Common myeloid progenitor, CD34-positive (primary cell): ENCODE data around the gene RPUSD4. TPM values are rescaled to one million over a fixed set of nuclear protein-coding genes. Genes with fewer than 3 reads are reported as not detected.
"Not testable (repeated sequence)": the region's sequence is repeated elsewhere in the genome, so short reads cannot be mapped to it uniquely, and the experiment has no call there.

Source experiments
- CTCF ChIA-PET: fragments of 350-600 bp; sonication (Branson Sonifier 250); formaldehyde crosslinking; loops from one replicate; lab custom pipeline; 2021; ENCODE audit warnings: antibody characterized with exemption; lab: Charles Lee
- POLR2A ChIA-PET: fragments of 350-600 bp; sonication (Branson Sonifier 250); formaldehyde crosslinking; loops from one replicate; lab custom pipeline; 2021; ENCODE audit warnings: antibody characterized with exemption; lab: Charles Lee
- DNase-seq, 3 donors: peaks; one replicate each; pipeline versions ENCODE4 v3.0.0 to v3.0.0-alpha.2; 2013
- H3K27ac ChIP-seq, 2 experiments: 1 replicate in 1 of 2; 2 replicates in 1 of 2; pipeline ENCODE4 v1.7.0; 2013; ENCODE audit warnings: inconsistent platforms in 2 of 2, low read length in 2 of 2, mild to moderate bottlenecking in 2 of 2, low read depth in 1 of 2, moderate library complexity in 1 of 2; ENCODE audit not compliant: severe bottlenecking in 2 of 2, insufficient read depth in 1 of 2, poor library complexity in 1 of 2
- H3K27me3 ChIP-seq, 5 experiments: replicated peaks in 2 of 5; 1 replicate in 3 of 5; 2 replicates in 2 of 5; pipeline versions ENCODE4 v1.6.1 to v1.7.0; 2013; ENCODE audit warnings: low read length in 4 of 5, mild to moderate bottlenecking in 2 of 5, moderate library complexity in 2 of 5, inconsistent platforms in 1 of 5; ENCODE audit not compliant: insufficient read depth in 5 of 5, control insufficient read depth in 4 of 5
- H3K36me3 ChIP-seq, 4 experiments: 1 replicate in 2 of 4; 2 replicates in 2 of 4; pipeline versions ENCODE4 v1.6.1 to v1.7.0; 2013; ENCODE audit warnings: low read length in 3 of 4, control low read depth in 1 of 4, mild to moderate bottlenecking in 1 of 4; ENCODE audit not compliant: control insufficient read depth in 4 of 4, insufficient read depth in 4 of 4
- H3K4me1 ChIP-seq, 4 experiments: 1 replicate in 3 of 4; 2 replicates in 1 of 4; pipeline versions ENCODE4 v1.6.1 to v1.7.1; 2013; ENCODE audit warnings: low read length in 3 of 4, mild to moderate bottlenecking in 3 of 4, control low read depth in 1 of 4, inconsistent platforms in 1 of 4, moderate library complexity in 1 of 4; ENCODE audit not compliant: control insufficient read depth in 4 of 4, insufficient read depth in 4 of 4; ENCODE audit errors: control extremely low read depth in 1 of 4
- H3K4me3 ChIP-seq, 7 experiments: 1 replicate in 4 of 7; 2 replicates in 3 of 7; pipeline versions ENCODE4 v1.5.1 to v1.7.0; 2013; ENCODE audit warnings: mild to moderate bottlenecking in 7 of 7, low read length in 6 of 7, moderate library complexity in 6 of 7, inconsistent platforms in 2 of 7, low read depth in 2 of 7, control low read depth in 1 of 7; ENCODE audit not compliant: insufficient read depth in 4 of 7, control insufficient read depth in 1 of 7; ENCODE audit errors: extremely low read depth in 1 of 7
- H3K9me3 ChIP-seq, 5 experiments: 1 replicate in 4 of 5; 2 replicates in 1 of 5; pipeline versions ENCODE4 v1.6.1 to v1.7.1; 2013; ENCODE audit warnings: low read length in 4 of 5, mild to moderate bottlenecking in 2 of 5, inconsistent platforms in 1 of 5, low read depth in 1 of 5, moderate library complexity in 1 of 5; ENCODE audit not compliant: control insufficient read depth in 4 of 5, insufficient read depth in 2 of 5; ENCODE audit errors: control extremely low read depth in 1 of 5
- WGBS: methylation state at CpG from one replicate; pipeline ENCODE4 v1.1.5; 2013; ENCODE audit not compliant: insufficient coverage; 5-methylcytosine and 5-hydroxymethylcytosine counted together
- polyA plus RNA-seq: library from polyadenylated mRNA; unstranded; fragments of 120-200 nt; gene quantifications from one replicate; pipeline ENCODE4 v1.2.1, GENCODE V29; 2013

Gene RPUSD4
- 39.1 TPM for polyA plus RNA-seq

DNA sequence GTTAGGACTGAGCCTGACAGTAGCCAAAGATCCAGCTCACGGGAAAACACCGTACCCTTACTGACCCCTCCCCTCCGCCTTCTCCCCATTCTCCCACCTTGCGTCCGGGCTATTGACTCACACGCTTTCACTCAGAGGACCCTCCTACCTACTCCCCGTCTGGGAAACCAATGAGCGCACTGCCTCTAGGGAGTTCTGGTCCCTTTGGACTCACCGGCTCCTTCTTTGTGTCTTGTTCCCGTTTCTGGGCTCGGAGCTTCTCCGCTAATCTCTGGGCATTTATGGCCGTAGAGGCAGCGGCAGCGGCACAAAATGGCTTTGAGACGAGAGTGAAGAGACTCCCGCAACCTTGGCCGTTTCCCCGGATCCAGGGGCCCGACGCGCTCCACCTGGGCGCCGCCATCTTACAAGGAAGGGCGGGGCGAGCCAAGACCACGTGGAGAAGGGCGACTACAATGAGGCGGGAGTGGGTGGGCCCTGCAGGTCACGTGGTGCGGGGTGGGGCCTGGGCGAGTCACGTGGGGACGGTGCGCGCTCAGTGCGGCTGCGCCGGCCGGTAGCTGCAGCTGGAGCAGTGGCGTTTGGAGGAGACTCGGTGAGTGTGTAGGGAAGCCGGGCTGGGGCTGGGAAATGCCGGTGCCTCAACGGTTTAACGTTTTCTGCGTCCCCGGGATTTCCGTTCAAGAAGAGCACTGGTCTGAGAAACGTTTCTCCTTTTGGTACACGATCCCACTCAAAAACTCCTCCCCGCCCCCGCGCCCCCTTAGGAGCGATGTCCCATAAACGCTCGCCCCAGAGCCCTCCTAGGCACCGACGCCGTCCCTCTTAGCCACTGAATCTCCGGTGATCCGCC is at the start of gene RPUSD4, which contains the start of gene FAM118B:
Gene RPUSD4 (minus strand): TSS at position 415 of the 853 bp plus-strand sequence. CDS start 12 bp downstream, at position 403.
Gene FAM118B (plus strand): TSS at position 547 of the 853 bp plus-strand sequence. CDS start 23,220 bp downstream, outside the sequence.
- Histone ChIP-seq H3K4me3 (peak within 1 kb of the TSS; percentile 92 to 100 (median 98)), H3K27me3 (no peaks in the 10 kb centered on the region), H3K9me3 (no peaks in the 10 kb centered on the region), H3K4me1 (peaks cover 5 to 41% (median 19%) of the 10 kb centered on the region in 4 experiments), H3K27ac (peak within 1 kb of the TSS; percentile 72 to 89), H3K36me3 (peaks cover 9 to 28% (median 21%) of the 10 kb centered on the region in 4 experiments)
- CTCF ChIA-PET, result no interaction called here
- WGBS, result 0% methylated on average over 53 of the region's 62 CpGs
- POLR2A ChIA-PET, result interaction anchor here (0.6 to 1.4 kb wide), 4 partner anchors 9 to 1263 kb away, joined by 3 to 6 read pairs (median 4); partner anchors contain the start of gene SRPRA
- peak; percentile 96 to 98 (median 98) for DNase-seq

DNA sequence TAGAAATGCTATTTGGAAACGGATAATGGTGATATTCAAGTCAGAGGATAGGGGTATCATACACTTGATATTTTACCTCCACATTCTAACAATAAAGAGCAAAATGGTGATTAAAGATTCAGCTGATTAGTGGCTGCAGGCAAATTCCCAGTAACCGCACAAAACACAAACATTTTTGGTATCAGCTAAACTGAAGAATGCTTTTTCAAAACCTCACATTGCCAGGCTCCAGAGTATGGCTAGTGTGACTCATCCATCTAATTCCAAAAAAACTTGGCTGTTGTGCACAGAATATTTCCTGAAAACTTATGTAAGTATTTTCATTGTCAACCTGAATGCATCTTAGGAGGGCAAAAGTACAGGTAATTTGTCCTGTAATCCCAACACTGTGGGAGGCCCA is 46.3 kb upstream of the RPUSD4 start:
- Histone ChIP-seq H3K9me3 (no peaks in the 10 kb centered on the region), H3K4me3 (no peak overlapping the region), H3K36me3 (peaks cover 12 to 66% (median 37%) of the 10 kb centered on the region in 4 experiments), H3K4me1 (no peaks in the 10 kb centered on the region), H3K27me3 (no peaks in the 10 kb centered on the region), H3K27ac (no peak overlapping the region)
- ChIA-PET CTCF (no interaction called here), POLR2A (no interaction called here)
- DNase-seq, result no peak
- WGBS, result 88% methylated on average over 1 of the region's 2 CpGs

DNA sequence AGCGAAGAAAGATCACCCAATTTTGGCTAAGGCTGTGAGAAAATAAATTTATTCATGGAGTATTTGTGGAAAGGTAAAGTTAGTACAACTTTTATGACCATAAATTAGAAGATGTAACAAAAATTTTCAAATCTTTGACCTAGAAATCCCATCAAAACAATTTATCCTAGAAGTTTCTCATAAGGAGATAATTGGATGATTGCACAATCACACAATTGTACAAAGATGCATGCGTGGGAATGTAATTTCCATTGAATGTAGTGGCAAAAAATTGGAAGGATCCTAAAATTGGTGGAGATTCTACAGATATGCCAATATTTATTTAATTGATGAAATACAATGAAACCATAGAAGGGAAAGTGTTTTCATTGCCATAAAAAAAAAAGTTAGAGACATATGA is 45.7 kb upstream of the RPUSD4 start:
- Histone ChIP-seq H3K27ac (no peak overlapping the region), H3K9me3 (no peaks in the 10 kb centered on the region), H3K4me3 (no peak overlapping the region), H3K27me3 (no peaks in the 10 kb centered on the region), H3K4me1 (no peaks in the 10 kb centered on the region), H3K36me3 (peaks cover 7 to 60% (median 34%) of the 10 kb centered on the region in 4 experiments)
- CTCF ChIA-PET, result no interaction called here
- no CpG with 5 or more reads among the region's 2 CpGs for WGBS
- POLR2A ChIA-PET, result no interaction called here
- DNase-seq, result no peak

GRCh38 chr11:126256216-126256615 is 44.8 kb upstream of the RPUSD4 start:
- ChIA-PET POLR2A (no interaction called here), CTCF (interaction anchor here (1.0 kb wide), 1 partner anchor 17 kb away, joined by 3 read pairs; no protein-coding TSS in a partner anchor)
- Histone ChIP-seq H3K27me3 (no peaks in the 10 kb centered on the region), H3K4me3 (no peak overlapping the region), H3K27ac (no peak overlapping the region), H3K36me3 (peaks cover 6 to 58% (median 32%) of the 10 kb centered on the region in 4 experiments), H3K4me1 (no peaks in the 10 kb centered on the region), H3K9me3 (no peaks in the 10 kb centered on the region)
- 100% methylated on average over 2 of the region's 4 CpGs for WGBS
- DNase-seq, result no peak

GRCh38 chr11:126255507-126255906 is 44.1 kb upstream of the RPUSD4 start:
- CTCF ChIA-PET, result interaction anchor here (1.0 to 1.2 kb wide), 2 partner anchors 8 to 17 kb away, joined by 3 read pairs; no protein-coding TSS in a partner anchor
- DNase-seq, H3K4me1 ChIP-seq, H3K9me3 ChIP-seq, POLR2A ChIA-PET, H3K4me3 ChIP-seq, H3K27me3 ChIP-seq, H3K27ac ChIP-seq: not testable (repeated sequence)
- WGBS, result 94% methylated on average over 3 of the region's 5 CpGs
- H3K36me3 ChIP-seq, result peaks cover 6 to 54% (median 30%) of the 10 kb centered on the region in 4 experiments

DNA sequence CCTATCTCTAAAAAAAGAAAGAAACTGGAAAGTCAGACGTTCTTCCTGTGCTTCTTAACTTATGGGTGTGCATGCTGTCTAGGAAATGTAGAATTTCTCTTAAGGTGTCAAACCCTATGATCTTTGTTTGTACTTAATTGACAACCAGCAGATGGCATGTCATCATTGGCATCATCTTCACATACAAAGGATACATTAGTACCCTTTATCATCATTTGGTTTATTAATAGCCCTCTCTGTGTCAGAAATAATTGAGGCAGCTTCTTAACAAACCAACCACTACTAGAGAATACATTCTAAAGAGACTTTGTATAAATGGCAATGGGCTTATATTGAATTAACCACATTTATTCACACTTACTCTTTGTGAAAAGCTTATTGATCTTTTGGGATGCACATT is 43.4 kb upstream of the RPUSD4 start:
- ChIA-PET CTCF (interaction anchor here (1.2 kb wide), 1 partner anchor 9 kb away, joined by 3 read pairs; no protein-coding TSS in a partner anchor), POLR2A (no interaction called here)
- H3K36me3 ChIP-seq, result peaks cover 6 to 53% (median 28%) of the 10 kb centered on the region in 4 experiments
- no peaks in the 10 kb centered on the region for H3K9me3 ChIP-seq
- WGBS, result no CpG with 5 or more reads among the region's 1 CpG
- no peaks in the 10 kb centered on the region for H3K27me3 ChIP-seq
- no peak overlapping the region for H3K4me3 ChIP-seq
- H3K4me1 ChIP-seq, result no peaks in the 10 kb centered on the region
- no peak for DNase-seq
- no peak overlapping the region for H3K27ac ChIP-seq

GRCh38 chr11:126253265-126253664 is 41.8 kb upstream of the RPUSD4 start:
- ChIA-PET CTCF (interaction anchor here (2.1 kb wide), 1 partner anchor 12 kb away, joined by 5 read pairs; no protein-coding TSS in a partner anchor), POLR2A (no interaction called here)
- H3K9me3 ChIP-seq, result no peaks in the 10 kb centered on the region
- no peak for DNase-seq
- H3K27me3 ChIP-seq, result no peaks in the 10 kb centered on the region
- no peak overlapping the region for H3K27ac ChIP-seq
- no CpG with 5 or more reads among the region's 4 CpGs for WGBS
- peaks cover 6 to 46% (median 32%) of the 10 kb centered on the region in 4 experiments for H3K36me3 ChIP-seq
- H3K4me1 ChIP-seq, result no peaks in the 10 kb centered on the region
- H3K4me3 ChIP-seq, result no peak overlapping the region
